Glomerular endothelial cell (primary cell): Measurements from ENCODE around the gene SMAD3. TPM values are rescaled to one million over a fixed set of nuclear protein-coding genes. Genes with fewer than 3 reads are reported as not detected.

Experiments
- DNase-seq: peaks from one replicate; pipeline ENCODE4 v3.0.0-alpha.2; 2011; ENCODE audit warnings: low read depth, low spot score; ENCODE audit errors: extremely low read depth
- total RNA-seq: library from RNA; depleted of rRNA; stranded (reverse); fragments of >200 nt; gene quantifications from 2 replicates; pipeline ENCODE4 v1.2.3, GENCODE V29; 2015

Gene SMAD3
- total RNA-seq, 1 donor from 2014 or later: 84.1 TPM

GRCh38 chr15:67094001-67094826, 28.8 kb downstream of the SMAD3 start:
- no peak for DNase-seq

DNA sequence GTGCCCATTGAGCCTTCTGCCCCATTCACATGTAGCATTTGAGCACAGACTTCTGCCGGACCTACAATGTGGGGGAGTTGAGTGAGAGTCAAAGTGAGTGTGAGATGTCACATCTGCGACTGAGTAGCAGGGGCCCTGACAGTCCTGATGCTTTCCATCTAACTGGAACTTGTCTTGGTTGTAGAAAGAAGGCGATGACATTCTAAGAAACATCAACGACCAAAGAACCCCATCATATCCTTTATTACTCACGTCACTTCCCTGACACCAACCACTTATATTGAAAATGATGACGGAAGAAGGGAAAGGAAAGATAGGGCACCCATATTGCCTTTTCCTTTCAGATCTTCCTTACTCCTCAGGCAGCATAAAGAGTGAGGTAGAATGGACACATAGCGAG, 30.5 kb downstream of the SMAD3 start:
- no peak for DNase-seq

DNA sequence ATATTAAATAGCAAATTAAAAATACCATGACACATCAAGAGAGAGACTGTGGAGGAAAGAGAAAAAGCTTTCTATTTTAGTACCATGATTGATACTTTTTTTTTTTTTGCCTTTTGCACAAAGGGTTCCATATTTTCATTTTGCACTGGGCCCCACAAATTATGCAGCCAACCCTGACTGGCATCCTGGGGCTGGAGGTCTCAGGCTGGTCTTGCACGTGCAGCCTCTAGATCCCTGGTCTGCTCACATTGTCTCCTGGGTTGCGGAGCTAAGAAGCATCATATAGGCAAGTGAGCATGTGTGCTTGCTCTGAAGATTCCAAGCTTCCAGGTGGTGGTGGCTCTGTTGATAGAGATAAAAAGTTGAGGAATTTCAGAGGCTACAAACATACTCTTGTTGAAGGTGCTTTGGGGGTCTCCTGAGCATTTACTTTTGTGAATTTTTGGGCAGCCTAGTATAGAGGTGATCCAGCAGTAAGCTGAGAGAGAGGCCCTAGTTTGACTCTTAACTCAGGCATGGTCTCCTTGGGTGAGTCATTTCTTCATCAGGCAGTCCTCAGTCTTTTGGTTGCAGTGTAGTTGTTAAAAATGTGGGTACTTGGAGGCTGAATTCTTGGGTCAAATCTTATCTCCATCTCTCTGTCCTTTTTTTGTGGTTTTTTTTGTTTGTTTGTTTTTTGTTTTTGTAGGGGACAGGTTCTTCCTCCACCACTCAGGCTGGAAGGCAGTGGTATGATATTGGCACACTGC, 31.3 kb downstream of the SMAD3 start:
- no peak for DNase-seq

- DNase-seq: no peak
Observed at GRCh38 chr15:67097424-67097823, 32.0 kb downstream of the SMAD3 start.

- no peak for DNase-seq
Observed at GRCh38 chr15:67097930-67098740, 32.7 kb downstream of the SMAD3 start.

DNA sequence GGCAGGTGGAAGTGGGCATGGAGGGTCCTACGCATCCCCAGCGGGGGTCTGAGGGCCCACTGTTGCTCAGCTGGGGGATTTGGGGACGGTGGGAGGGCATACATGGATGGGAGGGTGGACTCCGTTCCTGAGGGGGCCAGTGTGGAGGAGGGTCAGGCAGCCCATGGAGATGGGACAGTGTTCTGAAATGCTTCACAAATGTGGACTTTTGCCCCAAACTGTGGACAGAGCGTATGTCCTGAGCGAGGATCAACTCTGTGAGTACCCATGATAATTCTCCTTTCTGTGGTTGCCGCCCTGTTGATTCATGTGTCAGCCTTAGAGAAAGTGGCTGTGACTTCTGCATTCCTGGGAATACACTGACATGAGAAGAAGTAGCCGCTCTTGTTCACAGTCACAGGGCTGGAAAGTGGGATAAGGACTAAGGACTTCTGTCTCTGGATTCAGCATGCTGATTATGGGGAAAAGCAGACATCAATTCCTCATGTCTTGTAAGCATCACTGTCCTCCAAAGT, 33.4 kb downstream of the SMAD3 start:
- no peak for DNase-seq

DNA sequence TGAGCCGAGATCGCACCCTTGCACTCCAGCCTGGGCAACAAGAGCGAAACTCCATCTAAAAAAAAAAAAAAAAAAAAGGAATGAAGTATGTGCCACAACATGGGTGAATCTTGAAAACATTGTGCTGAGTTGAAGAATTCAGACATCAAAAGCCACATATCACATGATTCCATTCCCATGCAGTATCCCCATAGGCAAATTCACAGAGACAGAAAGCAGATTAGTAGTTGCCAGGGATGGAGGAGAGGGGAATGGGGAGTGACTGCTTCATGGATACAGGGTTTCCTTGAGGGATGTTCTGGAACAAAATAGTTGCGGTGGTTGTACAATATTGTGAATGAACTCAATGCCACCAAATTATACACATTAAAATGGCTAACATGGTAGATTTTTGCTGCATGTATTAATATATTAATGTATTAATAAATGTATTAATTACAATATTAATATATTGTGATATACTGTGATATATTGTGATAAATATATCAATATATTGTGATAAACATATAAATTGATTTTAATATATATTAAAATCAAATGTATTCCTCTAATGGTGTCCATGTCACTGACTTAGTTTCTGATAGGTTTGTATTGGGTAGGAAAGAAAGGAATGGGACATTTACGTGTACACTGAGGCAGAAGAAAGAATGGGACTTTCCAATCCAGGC, 34.9 kb downstream of the SMAD3 start:
- DNase-seq: no peak

GRCh38 chr15:67100801-67101581, 35.6 kb downstream of the SMAD3 start:
- no peak for DNase-seq

DNA sequence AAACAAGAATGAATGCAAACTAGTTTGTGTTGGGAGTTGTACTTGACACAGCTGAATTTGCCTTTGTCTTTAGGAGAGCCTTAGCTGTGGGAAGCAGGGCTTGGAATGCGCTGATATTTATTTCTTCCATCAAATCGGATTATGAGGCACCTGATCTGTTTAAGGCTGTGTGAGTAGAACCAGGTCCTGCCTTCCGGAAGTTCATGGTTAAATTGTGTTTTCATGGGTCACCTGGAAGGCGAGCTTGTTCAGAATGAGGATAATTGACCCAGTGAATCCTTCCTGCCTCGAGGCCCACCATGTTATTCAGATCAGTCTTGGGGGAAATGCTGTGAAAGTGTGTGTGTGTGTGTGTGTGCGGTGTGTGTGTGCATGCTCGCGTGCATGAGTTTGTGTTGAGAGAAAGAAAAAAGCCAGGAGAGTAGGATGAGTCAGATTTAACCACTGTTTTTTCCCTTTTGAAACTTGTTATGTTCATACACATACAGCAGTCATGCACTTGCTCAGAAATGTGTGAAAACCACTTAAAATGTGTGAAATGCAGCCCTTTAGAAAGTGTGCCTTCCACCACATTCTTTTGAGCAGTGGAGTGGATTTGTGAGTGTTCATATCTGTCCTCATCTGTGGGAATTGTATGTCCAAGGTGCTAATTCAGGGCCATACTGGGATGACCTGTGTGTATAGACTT, 36.7 kb downstream of the SMAD3 start:
- DNase-seq: no peak

- no peak for DNase-seq
Observed at GRCh38 chr15:67102599-67102929, 37.2 kb downstream of the SMAD3 start.

- no peak for DNase-seq
Observed at GRCh38 chr15:67103021-67103420, 37.6 kb downstream of the SMAD3 start.

- DNase-seq: no peak
Observed at GRCh38 chr15:67103432-67103831, 38.0 kb downstream of the SMAD3 start.

DNA sequence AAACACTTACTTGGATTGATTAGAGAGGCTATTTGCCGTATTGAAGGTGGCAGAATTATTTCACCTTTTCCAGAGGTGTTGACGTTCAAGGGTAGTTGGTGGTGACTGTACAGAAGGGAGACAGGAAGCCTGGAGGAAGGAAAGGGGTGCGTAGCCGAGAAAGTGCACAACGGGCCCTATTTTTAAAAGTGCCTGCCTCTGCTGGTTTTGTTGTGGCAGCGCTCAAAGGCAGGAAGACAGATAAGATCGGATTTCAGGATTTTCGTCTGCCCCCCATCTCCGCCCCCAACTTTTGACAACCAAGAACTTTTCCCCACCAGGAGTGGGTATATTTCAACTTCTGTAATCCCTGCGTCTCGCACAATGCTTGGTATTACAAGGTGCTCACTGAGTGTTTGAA, 38.5 kb downstream of the SMAD3 start:
- DNase-seq: no peak

DNA sequence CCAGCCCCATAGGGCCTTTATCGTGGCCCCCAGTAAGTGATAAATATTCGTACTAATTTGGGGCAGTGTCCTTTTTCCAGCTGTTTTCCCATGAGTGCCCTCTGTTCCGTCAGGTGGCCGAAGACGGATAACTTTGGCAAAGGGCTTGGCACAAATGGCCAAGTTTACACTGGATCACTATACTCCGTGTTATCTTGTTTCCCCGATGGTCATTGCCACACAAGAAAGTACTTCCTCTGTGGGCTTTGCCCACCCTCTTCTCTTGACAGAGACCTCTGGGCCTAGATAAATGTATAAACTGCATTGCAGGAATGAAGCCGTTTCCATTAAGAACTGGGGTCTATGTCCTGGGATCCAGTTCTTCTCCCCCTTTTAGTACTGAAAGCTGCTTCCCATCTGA, 39.1 kb downstream of the SMAD3 start:
- no peak for DNase-seq

- DNase-seq: no peak
Observed at GRCh38 chr15:67105065-67105951, 39.9 kb downstream of the SMAD3 start.

DNA sequence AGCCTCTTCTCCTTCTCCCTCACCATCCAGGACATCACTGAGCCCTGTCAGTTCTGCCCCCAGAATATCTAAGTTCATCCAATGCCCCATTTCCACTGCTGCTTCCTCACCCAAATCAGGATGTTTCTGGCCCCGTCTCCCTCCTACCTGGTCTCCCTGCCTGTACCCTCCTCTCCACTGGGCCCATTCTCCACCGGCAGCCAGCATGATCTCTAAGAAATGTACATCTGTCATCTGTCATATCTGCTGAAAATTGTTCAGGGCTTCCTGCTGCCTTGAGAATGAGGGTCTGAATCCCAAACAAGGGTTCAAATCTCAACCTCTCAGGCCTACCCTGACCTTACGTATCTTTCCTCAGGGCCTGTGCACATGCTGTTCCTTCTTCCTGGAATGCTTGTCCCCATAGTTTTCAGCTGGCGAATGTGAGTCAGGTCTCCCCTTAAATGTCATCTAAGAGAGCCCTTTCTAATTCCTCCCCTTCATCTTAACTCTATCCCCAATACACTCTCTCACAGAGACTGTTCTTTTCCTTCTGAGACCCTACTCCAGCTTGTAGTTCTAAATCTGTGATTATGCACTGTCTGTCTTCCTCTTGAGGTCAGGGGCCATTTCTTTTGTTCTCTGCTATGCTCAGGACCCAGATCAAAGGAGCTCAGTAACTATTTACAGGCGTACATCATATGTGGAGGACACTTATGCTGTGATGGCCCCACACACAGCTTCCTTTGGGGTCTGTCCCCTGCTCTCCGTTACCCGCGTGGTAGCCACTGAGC, 40.8 kb downstream of the SMAD3 start:
- DNase-seq: no peak

- DNase-seq: no peak
Observed at GRCh38 chr15:67106764-67107013, 41.3 kb downstream of the SMAD3 start.
